NCI-H526 (cell line): Measurements from ENCODE around the gene CHST7.
"Not testable (repeated sequence)": the region's sequence is repeated elsewhere in the genome, so short reads cannot be mapped to it uniquely, and the experiment has no call there.

Source experiments
- DNase-seq, 2 experiments: peaks; one replicate each; lab custom pipeline; 2025; lab: John Stamatoyannopoulos, UW

CHST7 gene

DNA sequence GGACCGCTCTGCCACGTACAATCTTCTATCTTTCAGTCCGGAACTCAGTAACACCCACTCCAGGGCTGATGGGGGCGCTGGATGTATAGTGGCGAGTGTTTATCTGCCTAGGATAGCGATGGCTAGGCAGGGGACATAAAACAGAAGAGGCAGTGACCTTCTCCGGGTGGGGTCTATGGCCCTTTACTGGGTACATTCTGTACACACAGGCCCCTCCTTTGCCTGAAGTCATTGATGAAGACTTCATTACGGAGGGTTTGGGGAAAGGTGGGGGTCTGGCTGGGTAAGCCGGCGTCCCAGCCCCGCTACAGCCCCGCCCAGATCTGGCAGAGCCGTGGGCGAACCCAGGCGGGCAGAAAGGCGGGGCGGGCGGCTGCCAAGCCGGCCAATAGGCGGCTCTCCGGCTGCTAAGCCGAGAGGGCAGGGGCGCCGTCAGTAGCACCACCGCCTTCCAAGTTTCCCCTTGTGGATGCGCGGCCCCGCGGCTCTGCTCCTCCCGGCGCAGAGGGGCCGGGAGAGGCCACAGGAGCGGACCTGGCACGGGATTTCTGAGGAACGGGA is at the start of gene CHST7:
Gene CHST7 (plus strand): TSS at position 435 of the 561 bp plus-strand sequence. CDS start 167 bp downstream, outside the sequence.
- DNase-seq = peak; percentile 57 to 85

GRCh38 chrX:46528640-46529039 is 44.9 kb upstream of the CHST7 start:
- not testable (repeated sequence) for DNase-seq

GRCh38 chrX:46529740-46530403 is 43.7 kb upstream of the CHST7 start:
- not testable (repeated sequence) for DNase-seq

- not testable (repeated sequence) for DNase-seq
Observed at GRCh38 chrX:46530404-46530908, 43.1 kb upstream of the CHST7 start.

- DNase-seq = no peak
Observed at GRCh38 chrX:46531442-46531841, 42.1 kb upstream of the CHST7 start.

DNA sequence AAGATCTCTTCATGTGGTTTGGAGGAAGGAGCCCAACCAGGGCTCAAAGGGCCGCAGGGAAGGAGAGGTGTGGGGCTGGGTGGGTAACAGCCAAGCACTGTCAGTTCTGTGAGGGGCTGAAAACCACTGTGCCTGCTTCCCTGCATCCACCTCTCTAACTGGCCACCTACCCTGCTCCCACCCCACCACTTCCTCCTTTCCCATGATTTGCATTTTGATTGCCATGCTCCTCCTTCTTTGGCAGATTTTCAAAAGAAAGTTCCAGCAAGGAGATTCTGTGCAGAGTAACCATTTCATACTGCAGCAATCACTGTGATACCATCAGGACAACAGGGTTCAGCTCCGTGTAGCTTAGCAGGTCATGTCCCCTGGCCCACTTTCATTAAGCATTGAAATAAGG is 30.1 kb upstream of the CHST7 start:
- peak in 1 of 2 experiments; percentile 2 for DNase-seq

- DNase-seq = not testable (repeated sequence)
Observed at GRCh38 chrX:46544527-46544926, 29.0 kb upstream of the CHST7 start.

- DNase-seq = peak; percentile 70 to 92
Observed at GRCh38 chrX:46545111-46546005, 28.2 kb upstream of the CHST7 start, which contains the start of gene ZNF674. Gene ZNF674, minus strand, starts transcription at chrX:46545421. Its CDS starts 3,334 bp downstream, at chrX:46542087.

DNA sequence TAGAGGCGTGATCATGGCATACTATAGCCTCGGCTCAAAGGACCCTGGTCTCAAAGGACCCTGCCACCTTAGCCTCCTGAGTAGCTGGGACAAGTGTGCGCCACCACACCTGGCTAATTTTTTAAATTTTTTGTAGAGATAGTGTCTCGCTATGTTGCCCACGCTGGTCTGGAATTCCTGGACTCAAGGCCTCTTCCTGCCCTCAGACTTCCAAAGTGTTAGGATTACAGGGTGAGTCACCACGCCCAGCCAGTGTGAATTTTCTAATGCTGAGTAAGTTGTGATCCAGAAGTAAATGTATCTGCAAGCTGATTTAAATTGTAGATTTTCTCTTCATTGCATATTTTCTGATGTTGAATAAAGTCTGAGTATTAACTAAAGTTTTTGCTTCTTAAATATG is 25.7 kb upstream of the CHST7 start:
- DNase-seq = no peak

GRCh38 chrX:46549914-46550313 is 23.7 kb upstream of the CHST7 start:
- peak in 1 of 2 experiments; percentile 16 for DNase-seq

DNA sequence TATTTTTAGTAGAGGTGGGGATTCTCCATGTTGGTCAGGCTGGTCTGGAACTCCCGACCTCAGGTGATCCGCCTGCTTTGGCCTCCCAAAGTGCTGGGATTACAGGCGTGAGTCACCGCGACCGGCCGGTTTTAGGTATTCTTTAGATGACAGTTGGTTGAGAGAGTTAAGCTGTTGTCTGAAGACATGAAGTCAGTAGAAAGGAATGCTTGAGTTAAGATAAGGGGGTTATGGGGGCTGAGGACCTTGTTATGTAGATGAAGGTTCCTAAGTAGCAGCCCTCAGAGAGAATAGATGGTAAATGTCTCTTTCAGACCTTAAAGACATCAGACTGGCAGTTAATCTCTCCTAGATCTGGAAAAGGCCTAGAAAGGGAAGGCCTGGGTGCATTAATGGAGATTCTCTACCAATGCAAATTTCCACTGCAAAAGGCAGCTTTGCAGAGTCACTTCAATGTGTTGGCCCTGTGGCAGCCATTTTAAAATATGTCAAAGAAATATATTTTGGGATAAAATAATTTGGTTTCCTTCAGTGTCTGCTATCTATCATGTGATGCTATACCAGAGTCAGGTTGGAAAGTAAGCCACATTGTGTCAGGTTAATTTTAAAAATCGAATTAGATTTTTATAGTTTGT is 22.0 kb upstream of the CHST7 start:
- no peak for DNase-seq

DNA sequence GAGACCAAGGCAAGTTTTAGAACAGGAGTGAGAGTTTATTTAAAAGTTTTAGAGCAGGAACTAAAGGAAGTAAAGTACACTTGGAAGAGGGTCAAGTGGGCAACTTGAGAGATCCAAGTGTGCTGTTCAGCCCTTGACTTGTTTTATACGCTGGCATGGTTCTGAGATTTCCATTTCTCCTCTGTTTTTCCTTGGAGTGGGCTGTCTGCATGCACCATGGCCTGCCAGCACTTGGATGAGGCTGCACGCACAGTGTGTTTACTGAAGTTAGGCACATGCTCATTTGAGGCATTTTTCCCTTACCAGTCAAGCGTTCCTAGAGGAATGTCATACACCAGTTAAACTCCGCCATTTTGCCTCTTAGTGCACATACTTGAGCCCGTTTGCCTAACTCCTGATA is 19.6 kb upstream of the CHST7 start:
- DNase-seq = no peak

DNA sequence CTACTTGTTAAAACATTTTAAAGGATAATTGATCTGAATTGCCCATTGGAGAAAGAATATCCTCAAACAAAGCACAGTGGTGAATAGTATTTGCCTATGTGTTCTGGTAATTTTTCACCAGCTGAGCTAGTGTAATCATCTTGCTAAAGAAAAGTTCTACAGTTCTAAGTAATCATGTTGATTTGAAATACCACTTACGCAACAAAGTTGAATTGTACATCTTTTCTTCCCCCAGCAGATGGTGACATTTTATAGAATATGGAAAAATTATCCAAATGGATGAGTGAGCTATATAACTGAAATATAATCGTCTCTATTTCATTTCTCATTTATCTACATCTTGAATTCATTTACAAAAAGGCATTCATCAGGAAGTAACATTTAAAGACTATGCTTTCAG is 18.6 kb upstream of the CHST7 start:
- DNase-seq = peak in 1 of 2 experiments; percentile 15

DNA sequence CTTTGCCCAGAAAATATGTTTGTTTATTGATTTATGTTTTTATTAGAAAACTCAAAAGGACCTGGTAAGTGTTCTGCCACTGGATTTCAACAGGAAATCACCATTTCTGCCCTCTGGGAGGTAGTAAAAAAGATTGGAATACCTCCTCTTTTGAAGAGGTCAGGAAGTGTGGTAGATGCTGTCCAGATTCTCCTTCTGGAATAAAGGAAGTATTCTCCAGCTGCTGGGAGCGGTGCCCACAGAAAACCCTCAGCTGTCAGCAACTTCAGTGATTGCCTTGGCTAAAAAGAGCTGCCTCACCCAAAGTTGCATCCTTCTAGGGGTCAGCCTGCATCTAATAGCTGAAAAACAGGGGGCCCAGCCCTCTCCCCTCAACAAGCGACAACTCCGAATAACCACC is 14.5 kb upstream of the CHST7 start:
- no peak for DNase-seq

- DNase-seq = no peak
Observed at GRCh38 chrX:46561824-46562657, 11.5 kb upstream of the CHST7 start.

- DNase-seq = no peak
Observed at GRCh38 chrX:46567388-46567787, 6.2 kb upstream of the CHST7 start.

- DNase-seq = no peak
Observed at GRCh38 chrX:46569621-46570020, 3.9 kb upstream of the CHST7 start.

- peak in 1 of 2 experiments; percentile 55 for DNase-seq
Observed at GRCh38 chrX:46571423-46572339, 1.9 kb upstream of the CHST7 start.

- DNase-seq = no peak
Observed at GRCh38 chrX:46572340-46572936, 1.1 kb upstream of the CHST7 start.
